ENCODE measurements around the gene ATP8A1.
"Not testable (repeated sequence)": the region's sequence is repeated elsewhere in the genome, so short reads cannot be mapped to it uniquely, and the experiment has no call there.

ATP8A1 gene

GRCh38 chr4:42656944-42657792 is at the start of gene ATP8A1:
Gene ATP8A1 (minus strand): TSS chr4:42657105. CDS start chr4:42656873, 232 bp downstream.
- no peak for TF ChIP-seq CTCF (IDR thresholded peaks at IDR 0.05; ENCODE audit: borderline replicate concordance, insufficient read depth, low read depth, low read length)
- H3K4me3 ChIP-seq (ENCODE audit: low read depth, low read length) = peak within 1 kb of the TSS; percentile 95

- H3K4me3 ChIP-seq (ENCODE audit: low read depth, low read length) = no peak overlapping the region
- no peak for TF ChIP-seq CTCF (IDR thresholded peaks at IDR 0.05; ENCODE audit: borderline replicate concordance, insufficient read depth, low read depth, low read length)
Measured at GRCh38 chr4:42706086-42706485, 49.2 kb upstream of the ATP8A1 start.

GRCh38 chr4:42703813-42704212 is 46.9 kb upstream of the ATP8A1 start:
- no peak overlapping the region for H3K4me3 ChIP-seq (ENCODE audit: low read depth, low read length)
- TF ChIP-seq CTCF (IDR thresholded peaks at IDR 0.05; ENCODE audit: borderline replicate concordance, insufficient read depth, low read depth, low read length) = no peak

- no peak for TF ChIP-seq CTCF (IDR thresholded peaks at IDR 0.05; ENCODE audit: borderline replicate concordance, insufficient read depth, low read depth, low read length)
Measured at GRCh38 chr4:42702895-42703294, 46.0 kb upstream of the ATP8A1 start.

GRCh38 chr4:42701780-42702179 is 44.9 kb upstream of the ATP8A1 start:
- not testable (repeated sequence) for H3K4me3 ChIP-seq (ENCODE audit: low read depth, low read length)

More at GRCh38 chr4:42702895-42703294, 46.0 kb upstream of the ATP8A1 start:
- H3K4me3 ChIP-seq (ENCODE audit: low read depth, low read length) = no peak overlapping the region

GRCh38 chr4:42690537-42690936 is 33.6 kb upstream of the ATP8A1 start:
- TF ChIP-seq CTCF (IDR thresholded peaks at IDR 0.05; ENCODE audit: borderline replicate concordance, insufficient read depth, low read depth, low read length) = no peak
- H3K4me3 ChIP-seq (ENCODE audit: low read depth, low read length) = no peak overlapping the region

GRCh38 chr4:42683393-42683792 is 26.5 kb upstream of the ATP8A1 start:
- no peak overlapping the region for H3K4me3 ChIP-seq (ENCODE audit: low read depth, low read length)
- TF ChIP-seq CTCF (IDR thresholded peaks at IDR 0.05; ENCODE audit: borderline replicate concordance, insufficient read depth, low read depth, low read length) = no peak

Measured in GM12875 (cell line).